CD14-positive monocyte (primary cell): ENCODE results near the gene MSTN. TPM values are rescaled to one million over a fixed set of nuclear protein-coding genes. Genes with fewer than 3 reads are reported as not detected.

Experiments used
- DNase-seq, 3 donors: peaks; one replicate each; pipeline ENCODE4 v3.0.0-alpha.2; 2011 to 2022
- H2AFZ ChIP-seq: 2 replicates; pipeline ENCODE4 v1.6.0; 2012; ENCODE audit warnings: mild to moderate bottlenecking, low read depth, low read length, inconsistent platforms; ENCODE audit not compliant: insufficient read depth, poor library complexity, severe bottlenecking
- H3K27ac ChIP-seq, 2 donors: 1 replicate in 1 of 2; 2 replicates in 1 of 2; pipeline ENCODE4 v1.5.1; 2012 to 2013; ENCODE audit warnings: low read length in 2 of 2, control low read depth in 1 of 2, inconsistent platforms in 1 of 2, low read depth in 1 of 2, mild to moderate bottlenecking in 1 of 2
- H3K27me3 ChIP-seq, 2 donors: one replicate each; pipeline versions ENCODE4 v1.6.0 to v1.6.1; 2011 to 2013; ENCODE audit warnings: low read length in 2 of 2; ENCODE audit not compliant: control insufficient read depth in 2 of 2, insufficient read depth in 2 of 2
- H3K36me3 ChIP-seq, 2 donors: replicated peaks in 1 of 2; 1 replicate in 1 of 2; 2 replicates in 1 of 2; pipeline versions ENCODE4 v1.5.1 to v1.6.1; 2012 to 2013; ENCODE audit warnings: low read length in 2 of 2, control low read depth in 1 of 2, inconsistent platforms in 1 of 2, mild to moderate bottlenecking in 1 of 2; ENCODE audit not compliant: insufficient read depth in 2 of 2, control insufficient read depth in 1 of 2
- H3K4me1 ChIP-seq, 2 donors: 1 replicate in 1 of 2; 2 replicates in 1 of 2; pipeline versions ENCODE4 v1.5.1 to v1.6.1; 2012 to 2013; ENCODE audit warnings: low read length in 2 of 2, control low read depth in 1 of 2, inconsistent platforms in 1 of 2, mild to moderate bottlenecking in 1 of 2, moderate library complexity in 1 of 2; ENCODE audit not compliant: insufficient read depth in 2 of 2, control insufficient read depth in 1 of 2
- H3K4me2 ChIP-seq: replicated peaks from 2 replicates; pipeline ENCODE3; 2012; ENCODE audit warnings: low read length, moderate library complexity, mild to moderate bottlenecking; ENCODE audit not compliant: poor library complexity, severe bottlenecking; ENCODE audit errors: extremely low read depth
- H3K4me3 ChIP-seq, 3 experiments: fragments of 200-600 bp in 1 of 3; sonication (generic) in 1 of 3; replicated peaks in 1 of 3; 1 replicate in 2 of 3; 2 replicates in 1 of 3; pipeline ENCODE4 v1.5.1; 2011 to 2013; ENCODE audit warnings: low read length in 3 of 3, mild to moderate bottlenecking in 3 of 3, control low read depth in 2 of 3, low read depth in 2 of 3, inconsistent platforms in 1 of 3, moderate library complexity in 1 of 3
- H3K79me2 ChIP-seq: 2 replicates; pipeline ENCODE4 v1.6.0; 2012; ENCODE audit warnings: mild to moderate bottlenecking, control low read depth, inconsistent platforms, low read length, moderate library complexity; ENCODE audit not compliant: insufficient read depth
- H3K9ac ChIP-seq: 2 replicates; pipeline ENCODE4 v1.6.0; 2017; ENCODE audit warnings: low read length, mild to moderate bottlenecking; ENCODE audit not compliant: insufficient read depth, poor library complexity, severe bottlenecking
- H3K9me3 ChIP-seq, 2 donors: replicated peaks in 1 of 2; 1 replicate in 1 of 2; 2 replicates in 1 of 2; pipeline versions ENCODE4 v1.5.1 to v1.6.1; 2012 to 2013; ENCODE audit warnings: low read length in 2 of 2, control low read depth in 1 of 2; ENCODE audit not compliant: control insufficient read depth in 1 of 2, insufficient read depth in 1 of 2
- H4K20me1 ChIP-seq: 2 replicates; pipeline ENCODE4 v1.6.0; 2012; ENCODE audit warnings: mild to moderate bottlenecking, low read length, control low read depth, moderate library complexity; ENCODE audit not compliant: insufficient read depth
- H3K27ac Mint-ChIP-seq, 7 donors: one replicate each; pipeline ENCODE4 v1.8.0; 2020; ENCODE audit warnings: mild to moderate bottlenecking in 7 of 7, mixed read lengths in 7 of 7, moderate library complexity in 6 of 7, inconsistent platforms in 2 of 7
- H3K27me3 Mint-ChIP-seq, 3 donors: one replicate each; pipeline ENCODE4 v1.8.0; 2021 to 2022; ENCODE audit warnings: low read depth in 3 of 3, mild to moderate bottlenecking in 3 of 3, mixed read lengths in 3 of 3, moderate library complexity in 3 of 3, inconsistent platforms in 1 of 3
- H3K36me3 Mint-ChIP-seq, 2 donors: one replicate each; pipeline ENCODE4 v1.8.0; 2020; ENCODE audit warnings: mixed read lengths in 2 of 2, inconsistent platforms in 1 of 2, mild to moderate bottlenecking in 1 of 2
- H3K4me1 Mint-ChIP-seq: one replicate; pipeline ENCODE4 v1.8.0; 2020; ENCODE audit warnings: mild to moderate bottlenecking, mixed read lengths
- H3K4me3 Mint-ChIP-seq, 2 donors: one replicate each; pipeline ENCODE4 v1.8.0; 2020; ENCODE audit warnings: mild to moderate bottlenecking in 2 of 2, mixed read lengths in 2 of 2, moderate library complexity in 1 of 2
- H3K9me3 Mint-ChIP-seq, 7 donors: one replicate each; pipeline ENCODE4 v1.8.0; 2020 to 2022; ENCODE audit warnings: mixed read lengths in 7 of 7, mild to moderate bottlenecking in 6 of 7, moderate library complexity in 6 of 7, inconsistent platforms in 2 of 7
- CTCF ChIP-seq: fragments of 200-600 bp; IDR thresholded peaks from one replicate; pipeline ENCODE4 v1.8.0; 2022; ENCODE audit warnings: antibody characterized with exemption, mild to moderate bottlenecking
- WGBS: methylation state at CpG from one replicate; pipeline ENCODE4 v1.1.5; 2013; ENCODE audit warnings: missing lambda C conversion rate; ENCODE audit not compliant: insufficient coverage; 5-methylcytosine and 5-hydroxymethylcytosine counted together
- intact Hi-C, 2 donors: fragments of 100-400 bp; cut with micrococcal nuclease; formaldehyde crosslinking; loops; one replicate each; pipeline versions ENCODE4 v1.15.0 to v1.15.1; 2023
- polyA plus RNA-seq, 3 donors: library from polyadenylated mRNA; depleted of rRNA in 1 of 3; unstranded in 2 of 3; stranded (reverse) in 1 of 3; fragments of 300-500 nt in 2 of 3; fragments of >200 nt in 1 of 3; fragmentation: Illumina TruSeq in 2 of 3; gene quantifications; 1 replicate in 2 of 3; 2 replicates in 1 of 3; pipeline ENCODE4 v1.2.3, GENCODE V29; 2012 to 2021

MSTN gene
- polyA plus RNA-seq, 3 donors = not detected

GRCh38 chr2:190069936-190070696 lies 7.6 kb upstream of the MSTN start:
- peak; percentile 69 for TF ChIP-seq CTCF
- Mint-ChIP-seq H3K4me1 (no peaks in the 10 kb centered on the region), H3K27ac (no peak overlapping the region), H3K27me3 (no peaks in the 10 kb centered on the region), H3K4me3 (no peak overlapping the region), H3K9me3 (no peaks in the 10 kb centered on the region), H3K36me3 (no peaks in the 10 kb centered on the region)
- no peak overlapping the region for H2AFZ ChIP-seq
- H3K4me1 ChIP-seq = no peaks in the 10 kb centered on the region
- H3K36me3 ChIP-seq = no peaks in the 10 kb centered on the region
- H3K9me3 ChIP-seq = no peaks in the 10 kb centered on the region
- no peaks in the 10 kb centered on the region for H3K79me2 ChIP-seq
- no peaks in the 10 kb centered on the region for H4K20me1 ChIP-seq
- WGBS = 92% methylated on average over 2 of the region's 3 CpGs
- H3K4me3 ChIP-seq = no peak overlapping the region
- H3K27me3 ChIP-seq = no peaks in the 10 kb centered on the region
- peak; percentile 11 to 39 (median 23) for DNase-seq
- intact Hi-C loops = no loop called here
- H3K4me2 ChIP-seq = no peak overlapping the region
- no peak overlapping the region for H3K27ac ChIP-seq
- H3K9ac ChIP-seq = no peak overlapping the region

GRCh38 chr2:190068764-190069163 lies 6.2 kb upstream of the MSTN start:
- Histone ChIP-seq H3K9ac (no peak overlapping the region), H3K4me3 (no peak overlapping the region), H3K27ac (no peak overlapping the region), H2AFZ (no peak overlapping the region), H3K79me2 (no peaks in the 10 kb centered on the region), H3K9me3 (no peaks in the 10 kb centered on the region), H3K36me3 (no peaks in the 10 kb centered on the region), H3K27me3 (no peaks in the 10 kb centered on the region), H4K20me1 (no peaks in the 10 kb centered on the region), H3K4me1 (no peaks in the 10 kb centered on the region), H3K4me2 (no peak overlapping the region)
- intact Hi-C loops = no loop called here
- WGBS = 80% methylated on average over 1 of the region's 1 CpG
- Mint-ChIP-seq H3K4me1 (no peaks in the 10 kb centered on the region), H3K4me3 (no peak overlapping the region), H3K27me3 (no peaks in the 10 kb centered on the region), H3K36me3 (no peaks in the 10 kb centered on the region), H3K27ac (no peak overlapping the region), H3K9me3 (no peaks in the 10 kb centered on the region)
- TF ChIP-seq CTCF = no peak
- no peak for DNase-seq
